Effector memory CD4-positive, alpha-beta T cell (primary cell): ENCODE results near the gene OR4D5.

Experiments
- DNase-seq, 3 donors: peaks; one replicate each; pipeline ENCODE4 v3.0.0-alpha.2; 2020
- H3K27ac ChIP-seq: 2 replicates; pipeline ENCODE4 v1.7.0; 2013; ENCODE audit warnings: mild to moderate bottlenecking, low read length, moderate library complexity; ENCODE audit not compliant: insufficient read depth, poor library complexity, severe bottlenecking
- H3K27me3 ChIP-seq: replicated peaks from 2 replicates; pipeline ENCODE4 v1.7.0; 2013; ENCODE audit warnings: mild to moderate bottlenecking, low read length; ENCODE audit not compliant: insufficient read depth, control insufficient read depth, poor library complexity, severe bottlenecking
- H3K36me3 ChIP-seq: 2 replicates; pipeline ENCODE4 v1.7.0; 2013; ENCODE audit warnings: mild to moderate bottlenecking, low read length, moderate library complexity; ENCODE audit not compliant: control insufficient read depth, insufficient read depth
- H3K4me1 ChIP-seq: 2 replicates; pipeline ENCODE4 v1.7.0; 2013; ENCODE audit warnings: low read length, mild to moderate bottlenecking; ENCODE audit not compliant: control insufficient read depth, insufficient read depth, poor library complexity, severe bottlenecking
- H3K4me3 ChIP-seq: 2 replicates; pipeline ENCODE4 v1.7.0; 2013; ENCODE audit warnings: low read length, low read depth, mild to moderate bottlenecking; ENCODE audit not compliant: insufficient read depth, poor library complexity, severe bottlenecking
- H3K9me3 ChIP-seq: 2 replicates; pipeline ENCODE4 v1.7.0; 2013; ENCODE audit warnings: mild to moderate bottlenecking, low read length, moderate library complexity; ENCODE audit not compliant: control insufficient read depth

OR4D5 gene

DNA sequence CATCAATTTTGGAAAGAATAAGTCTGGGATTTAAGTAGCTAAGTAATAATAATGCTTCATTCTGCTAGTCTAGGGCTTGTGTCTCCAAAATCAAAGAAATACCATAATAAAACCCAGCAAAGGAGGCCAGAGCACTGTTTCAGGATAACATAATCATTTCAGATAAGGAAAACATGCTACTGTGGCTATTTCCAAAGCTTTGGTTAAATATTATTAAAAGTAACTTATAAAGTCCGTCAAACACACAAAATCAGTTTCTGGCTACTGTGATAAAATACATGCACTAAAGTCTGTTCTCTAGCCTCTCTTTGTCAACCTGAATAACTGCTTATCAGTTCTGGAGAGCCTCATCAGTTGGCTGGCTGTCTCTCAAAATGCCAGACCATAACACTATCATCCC lies 5.7 kb downstream of the OR4D5 start:
- Histone ChIP-seq H3K27ac (no peak overlapping the region), H3K4me1 (no peaks in the 10 kb centered on the region), H3K4me3 (no peak overlapping the region), H3K36me3 (no peaks in the 10 kb centered on the region), H3K9me3 (no peaks in the 10 kb centered on the region), H3K27me3 (no peaks in the 10 kb centered on the region)
- DNase-seq = no peak

GRCh38 chr11:123956752-123957151 lies 17.3 kb downstream of the OR4D5 start:
- DNase-seq = no peak
- no peak overlapping the region for H3K4me3 ChIP-seq
- no peaks in the 10 kb centered on the region for H3K36me3 ChIP-seq
- H3K9me3 ChIP-seq = no peaks in the 10 kb centered on the region
- no peaks in the 10 kb centered on the region for H3K4me1 ChIP-seq
- no peak overlapping the region for H3K27ac ChIP-seq
- H3K27me3 ChIP-seq = no peaks in the 10 kb centered on the region

DNA sequence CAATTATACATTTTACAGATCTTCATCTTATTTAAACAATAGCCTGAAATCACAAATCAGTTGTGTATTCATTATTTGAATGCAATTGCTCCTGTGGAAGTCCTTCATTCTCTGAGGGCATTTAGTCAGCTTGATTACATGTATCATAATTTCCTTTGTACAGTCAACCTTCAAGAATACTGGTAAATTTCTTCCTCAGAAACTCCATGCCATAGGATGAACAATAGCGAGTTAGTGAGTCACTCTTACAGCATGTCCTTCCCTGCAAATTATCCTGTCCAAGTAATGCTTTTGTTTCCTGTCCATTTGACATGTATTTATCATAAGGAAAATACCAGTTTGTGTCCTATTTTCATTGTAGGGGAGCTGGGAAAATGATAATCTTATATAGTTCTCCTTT lies 34.4 kb downstream of the OR4D5 start:
- H3K27ac ChIP-seq = no peak overlapping the region
- no peak for DNase-seq

GRCh38 chr11:123976770-123977560 lies 37.5 kb downstream of the OR4D5 start:
- no peak overlapping the region for H3K27ac ChIP-seq
- H3K4me1 ChIP-seq = no peaks in the 10 kb centered on the region
- no peak overlapping the region for H3K4me3 ChIP-seq
- DNase-seq = no peak
- H3K27me3 ChIP-seq = no peaks in the 10 kb centered on the region
- H3K36me3 ChIP-seq = no peaks in the 10 kb centered on the region
- no peaks in the 10 kb centered on the region for H3K9me3 ChIP-seq

More for the DNA sequence above, 34.4 kb downstream of the OR4D5 start:
- Histone ChIP-seq H3K4me3 (no peak overlapping the region), H3K27me3 (no peaks in the 10 kb centered on the region), H3K36me3 (no peaks in the 10 kb centered on the region), H3K4me1 (no peaks in the 10 kb centered on the region), H3K9me3 (no peaks in the 10 kb centered on the region)

- no peak for DNase-seq
- Histone ChIP-seq H3K4me3 (no peak within 1 kb of the TSS), H3K4me1 (no peaks in the 10 kb centered on the region), H3K9me3 (no peaks in the 10 kb centered on the region), H3K27ac (no peak within 1 kb of the TSS), H3K36me3 (no peaks in the 10 kb centered on the region), H3K27me3 (no peaks in the 10 kb centered on the region)
Measured at GRCh38 chr11:123977731-123978347, 38.4 kb downstream of the OR4D5 start, which contains the start of gene OR10S1. Gene OR10S1, minus strand, starts transcription at chr11:123977781. Its CDS starts 117 bp downstream, at chr11:123977664.

DNA sequence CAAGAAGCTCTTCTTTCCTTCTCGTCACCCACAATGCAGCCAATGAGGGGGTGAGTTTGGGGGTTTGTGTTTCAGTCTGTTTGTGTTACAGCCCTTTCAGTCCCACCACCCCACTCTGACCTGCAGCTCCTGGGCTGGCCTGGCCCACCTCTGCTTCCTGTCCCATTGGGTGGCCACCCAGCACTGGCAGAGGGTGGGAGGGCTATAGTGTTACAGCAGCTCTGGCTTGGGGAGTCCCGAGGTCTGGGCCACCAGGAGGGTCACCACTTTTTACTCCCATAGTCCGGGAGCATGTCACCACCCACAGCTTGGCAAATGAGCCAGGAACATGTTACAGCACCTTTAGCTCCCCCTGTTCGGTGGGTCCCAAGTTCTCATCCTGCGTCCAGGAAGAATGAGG lies 39.9 kb downstream of the OR4D5 start:
- H3K36me3 ChIP-seq = no peaks in the 10 kb centered on the region
- no peaks in the 10 kb centered on the region for H3K4me1 ChIP-seq
- H3K9me3 ChIP-seq = no peaks in the 10 kb centered on the region
- H3K27me3 ChIP-seq = no peaks in the 10 kb centered on the region
- DNase-seq = no peak
- no peak overlapping the region for H3K27ac ChIP-seq
- no peak overlapping the region for H3K4me3 ChIP-seq
